NCI-H2107 (cell line): ENCODE results near the gene SLC1A2.
A peak's percentile ranks its signal among the peaks of the same experiment; 100 is the strongest.

Source experiments
- DNase-seq: peaks from one replicate; lab custom pipeline; 2025; lab: John Stamatoyannopoulos, UW

Gene SLC1A2

GRCh38 chr11:35413598-35413997 is 5.8 kb downstream of the SLC1A2 start:
- DNase-seq: no peak

- no peak for DNase-seq
These were observed 7.1 kb downstream of the SLC1A2 start for GRCh38 chr11:35412285-35412684.

GRCh38 chr11:35407041-35407440 is 12.3 kb downstream of the SLC1A2 start:
- no peak for DNase-seq

GRCh38 chr11:35404388-35404775 is 15.0 kb downstream of the SLC1A2 start:
- DNase-seq: no peak

GRCh38 chr11:35403765-35404387 is 15.5 kb downstream of the SLC1A2 start:
- no peak for DNase-seq

- no peak for DNase-seq
These were observed 16.4 kb downstream of the SLC1A2 start for GRCh38 chr11:35402751-35403660.

GRCh38 chr11:35398881-35399280 is 20.5 kb downstream of the SLC1A2 start:
- no peak for DNase-seq

GRCh38 chr11:35394941-35395340 is 24.4 kb downstream of the SLC1A2 start:
- no peak for DNase-seq

GRCh38 chr11:35393098-35393497 is 26.3 kb downstream of the SLC1A2 start:
- DNase-seq: no peak

- peak; percentile 29 for DNase-seq
These were observed 27.3 kb downstream of the SLC1A2 start for GRCh38 chr11:35391922-35392688.

- DNase-seq: no peak
These were observed 28.3 kb downstream of the SLC1A2 start for GRCh38 chr11:35390737-35391682.

- no peak for DNase-seq
These were observed 29.4 kb downstream of the SLC1A2 start for GRCh38 chr11:35389897-35390465.

- no peak for DNase-seq
These were observed 30.2 kb downstream of the SLC1A2 start for GRCh38 chr11:35389112-35389511.

GRCh38 chr11:35388061-35388460 is 31.3 kb downstream of the SLC1A2 start:
- no peak for DNase-seq

- DNase-seq: no peak
These were observed 32.0 kb downstream of the SLC1A2 start for GRCh38 chr11:35387111-35387982.

- DNase-seq: no peak
These were observed 35.4 kb downstream of the SLC1A2 start for GRCh38 chr11:35383953-35384352.

- DNase-seq: no peak
These were observed 37.5 kb downstream of the SLC1A2 start for GRCh38 chr11:35381709-35382322.

- no peak for DNase-seq
These were observed 38.8 kb downstream of the SLC1A2 start for GRCh38 chr11:35380603-35381002.

GRCh38 chr11:35377262-35377661 is 42.1 kb downstream of the SLC1A2 start:
- no peak for DNase-seq

GRCh38 chr11:35376613-35377012 is 42.7 kb downstream of the SLC1A2 start:
- DNase-seq: no peak
